Central memory CD8-positive, alpha-beta T cell (primary cell): ENCODE data around the gene NKTR.

Source experiments
- ATAC-seq: fragments of 150-1000 bp; cut with Tn5 transposase; replicated peaks from 2 replicates; pipeline ENCODE4 v1.10.0; 2022; ENCODE audit warnings: mild to moderate bottlenecking, moderate FRiP score, moderate number of reproducible peaks; ENCODE audit not compliant: poor library complexity, severe bottlenecking; ENCODE audit errors: extremely low read depth
- DNase-seq, 2 donors: peaks; one replicate each; pipeline ENCODE4 v3.0.0; 2021; ENCODE audit warnings: low spot score in 2 of 2
- H3K27ac Mint-ChIP-seq: one replicate; pipeline ENCODE4 v1.8.0; 2022; ENCODE audit warnings: low read depth, mild to moderate bottlenecking, moderate library complexity, mixed read lengths
- H3K27me3 Mint-ChIP-seq: one replicate; pipeline ENCODE4 v1.8.0; 2022; ENCODE audit warnings: mixed read lengths
- H3K36me3 Mint-ChIP-seq: one replicate; pipeline ENCODE4 v1.8.0; 2022; ENCODE audit warnings: mild to moderate bottlenecking, moderate library complexity, mixed read lengths; ENCODE audit not compliant: insufficient read depth
- H3K4me1 Mint-ChIP-seq: one replicate; pipeline ENCODE4 v1.8.0; 2022; ENCODE audit warnings: mixed read lengths
- H3K4me3 Mint-ChIP-seq: one replicate; pipeline ENCODE4 v1.8.0; 2022; ENCODE audit warnings: mild to moderate bottlenecking, moderate library complexity, mixed read lengths
- H3K9me3 Mint-ChIP-seq: one replicate; pipeline ENCODE4 v1.8.0; 2022; ENCODE audit warnings: mixed read lengths

The NKTR gene

GRCh38 chr3:42684632-42685362 lies 84.3 kb downstream of the NKTR start:
- H3K4me3 Mint-ChIP-seq: no peak overlapping the region
- H3K27me3 Mint-ChIP-seq: peaks cover 47% of the 10 kb centered on the region
- H3K4me1 Mint-ChIP-seq: no peaks in the 10 kb centered on the region
- no peak overlapping the region for H3K27ac Mint-ChIP-seq
- H3K9me3 Mint-ChIP-seq: no peaks in the 10 kb centered on the region
- peaks cover 2% of the 10 kb centered on the region for H3K36me3 Mint-ChIP-seq
- DNase-seq (no peak), ATAC-seq (no peak)

DNA sequence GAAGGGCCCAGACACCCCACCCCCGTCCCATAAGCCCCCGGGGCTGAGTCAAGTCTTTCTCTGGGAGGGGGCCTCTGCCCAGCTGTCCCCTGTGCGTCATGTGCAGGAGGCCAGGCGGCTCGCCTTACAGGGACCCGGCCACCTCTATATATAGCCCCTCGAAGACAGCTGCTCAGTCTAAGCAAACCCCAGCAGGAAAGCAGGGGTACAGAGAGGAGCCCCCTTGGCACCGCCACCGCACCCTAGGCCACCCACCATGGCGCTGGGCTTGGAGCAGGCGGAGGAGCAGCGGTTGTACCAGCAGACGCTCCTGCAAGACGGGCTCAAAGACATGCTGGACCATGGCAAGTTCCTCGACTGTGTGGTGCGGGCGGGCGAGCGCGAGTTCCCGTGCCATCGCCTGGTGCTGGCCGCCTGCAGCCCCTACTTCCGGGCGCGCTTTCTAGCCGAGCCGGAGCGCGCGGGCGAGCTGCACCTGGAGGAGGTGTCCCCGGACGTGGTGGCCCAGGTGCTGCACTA lies 84.9 kb downstream of the NKTR start, which contains the start of gene KLHL40:
KLHL40 (plus strand) TSS at position 175 of the 519 bp plus-strand sequence; CDS start at position 257, 82 bp downstream.
- DNase-seq: no peak
- Mint-ChIP-seq H3K27ac (no peak within 1 kb of the TSS), H3K4me1 (no peaks in the 10 kb centered on the region), H3K27me3 (peaks cover 41% of the 10 kb centered on the region), H3K4me3 (no peak within 1 kb of the TSS), H3K36me3 (peaks cover 2% of the 10 kb centered on the region), H3K9me3 (no peaks in the 10 kb centered on the region)
- ATAC-seq: no peak

- DNase-seq: no peak
- no peaks in the 10 kb centered on the region for H3K4me1 Mint-ChIP-seq
Observed at GRCh38 chr3:42685891-42686820, 85.7 kb downstream of the NKTR start.

DNA sequence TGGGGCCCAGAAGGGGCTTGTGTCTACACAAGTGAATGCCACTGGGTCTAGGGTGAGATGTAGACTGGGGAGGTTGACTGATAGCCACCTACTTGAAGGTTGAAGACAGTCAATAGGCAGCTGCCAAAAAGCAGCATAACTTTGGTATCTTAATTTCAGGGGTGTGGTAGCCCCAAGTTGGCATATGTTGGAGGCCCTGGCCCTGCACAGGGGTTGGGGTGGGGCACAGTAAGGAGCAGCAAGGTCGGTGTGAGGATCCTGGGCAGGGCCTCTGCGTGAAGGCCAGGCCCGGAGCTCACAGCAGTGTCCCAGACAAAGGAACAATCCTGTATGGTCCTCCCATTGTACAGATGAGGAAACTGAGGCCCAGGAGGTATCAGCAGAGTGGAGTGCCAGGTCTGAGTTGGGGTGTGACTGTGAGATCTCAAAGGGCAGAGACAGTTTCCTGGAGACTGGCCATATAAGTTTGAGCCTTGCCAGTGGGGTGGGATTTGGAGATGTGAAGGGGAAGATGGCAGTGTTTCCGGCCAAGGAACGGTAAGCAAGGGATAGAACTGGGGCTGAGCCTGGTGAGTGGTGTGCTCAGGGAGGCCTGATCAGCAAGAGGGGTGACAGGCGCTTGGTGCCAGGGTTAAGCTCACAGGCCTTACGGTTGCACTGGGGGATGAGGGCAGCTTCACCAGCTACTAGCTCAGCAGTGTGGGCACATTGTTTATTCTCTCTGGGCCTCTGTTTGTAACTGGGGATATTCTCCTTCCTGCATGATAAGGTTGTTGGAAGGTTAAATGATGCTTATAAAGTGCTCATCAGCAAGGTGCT lies 86.6 kb downstream of the NKTR start:
- H3K27me3 Mint-ChIP-seq: peaks cover 38% of the 10 kb centered on the region
- no peak overlapping the region for H3K4me3 Mint-ChIP-seq

More at GRCh38 chr3:42685891-42686820, 85.7 kb downstream of the NKTR start:
- Mint-ChIP-seq H3K9me3 (no peaks in the 10 kb centered on the region), H3K36me3 (peaks cover 2% of the 10 kb centered on the region), H3K27me3 (peaks cover 38% of the 10 kb centered on the region), H3K4me3 (no peak overlapping the region), H3K27ac (no peak overlapping the region)
- no peak for ATAC-seq

GRCh38 chr3:42688016-42688415 lies 87.5 kb downstream of the NKTR start:
- H3K4me1 Mint-ChIP-seq: no peaks in the 10 kb centered on the region
- H3K27me3 Mint-ChIP-seq: peaks cover 32% of the 10 kb centered on the region
- no peak for DNase-seq
- H3K4me3 Mint-ChIP-seq: no peak overlapping the region
- no peaks in the 10 kb centered on the region for H3K9me3 Mint-ChIP-seq
- ATAC-seq: no peak
- H3K36me3 Mint-ChIP-seq: peaks cover 2% of the 10 kb centered on the region
- no peak overlapping the region for H3K27ac Mint-ChIP-seq

More for the DNA sequence above, 86.6 kb downstream of the NKTR start:
- ATAC-seq: no peak
- no peaks in the 10 kb centered on the region for H3K9me3 Mint-ChIP-seq
- no peak overlapping the region for H3K27ac Mint-ChIP-seq
- no peaks in the 10 kb centered on the region for H3K4me1 Mint-ChIP-seq
- no peak for DNase-seq
- peaks cover 2% of the 10 kb centered on the region for H3K36me3 Mint-ChIP-seq

GRCh38 chr3:42688487-42689420 lies 88.3 kb downstream of the NKTR start:
- no peak for DNase-seq
- no peak for ATAC-seq
- Mint-ChIP-seq H3K27me3 (peaks cover 24% of the 10 kb centered on the region), H3K4me3 (no peak overlapping the region), H3K4me1 (no peaks in the 10 kb centered on the region), H3K9me3 (no peaks in the 10 kb centered on the region), H3K27ac (no peak overlapping the region), H3K36me3 (no peaks in the 10 kb centered on the region)

DNA sequence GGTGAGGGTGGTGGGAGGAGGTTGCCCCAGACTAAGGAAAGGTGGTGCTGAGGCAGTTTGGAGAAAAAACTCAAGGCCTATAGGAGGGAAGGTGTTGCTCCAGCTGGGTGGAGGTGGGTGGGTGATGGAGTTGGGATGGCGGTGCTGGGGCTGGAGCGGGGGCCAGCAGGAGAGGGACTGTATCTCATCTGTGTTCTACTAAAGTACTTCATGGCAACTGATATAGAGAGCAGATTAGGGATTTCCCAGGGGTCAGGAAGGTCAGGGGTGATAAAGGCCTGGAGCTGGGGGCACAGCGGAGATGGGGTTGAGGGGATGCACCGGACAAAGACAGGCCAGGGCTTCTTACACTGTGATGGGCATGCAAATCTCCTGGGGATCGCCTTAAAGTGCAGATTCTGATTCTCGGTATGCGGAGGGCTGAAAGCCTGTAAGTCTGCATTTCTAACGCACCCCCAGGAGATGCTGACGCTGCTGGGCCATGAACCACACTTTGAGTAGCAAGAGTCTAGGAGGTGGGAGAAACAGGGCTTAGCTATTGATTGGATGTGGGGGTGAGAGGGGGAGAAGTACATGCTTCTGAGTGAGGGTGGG lies 89.0 kb downstream of the NKTR start:
- Mint-ChIP-seq H3K27me3 (peaks cover 23% of the 10 kb centered on the region), H3K4me3 (no peak overlapping the region), H3K9me3 (no peaks in the 10 kb centered on the region), H3K36me3 (no peaks in the 10 kb centered on the region), H3K4me1 (no peaks in the 10 kb centered on the region), H3K27ac (no peak overlapping the region)
- DNase-seq: no peak
- ATAC-seq: no peak

DNA sequence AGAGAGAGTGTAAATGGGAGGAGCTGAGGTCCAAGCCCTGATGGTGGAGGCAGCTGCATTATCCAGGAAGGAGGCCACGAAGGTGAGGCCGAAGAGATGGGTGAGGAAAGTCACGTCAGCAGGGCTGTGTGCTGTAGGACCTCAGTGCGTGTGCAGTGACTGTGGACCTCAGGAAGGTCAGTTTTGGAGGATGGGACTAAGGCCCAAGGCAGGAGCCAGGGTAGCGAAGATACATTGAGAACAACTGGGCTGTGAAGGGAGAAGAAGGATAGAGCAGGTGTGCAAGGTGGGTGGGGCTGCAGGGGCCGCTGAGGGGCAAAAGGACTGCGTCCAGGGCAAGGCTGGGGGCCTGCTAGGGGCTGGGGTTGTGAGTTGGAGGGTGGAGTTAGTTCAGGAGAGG lies 89.7 kb downstream of the NKTR start:
- DNase-seq (no peak), ATAC-seq (no peak)
- Mint-ChIP-seq H3K4me1 (no peaks in the 10 kb centered on the region), H3K4me3 (no peak overlapping the region), H3K27me3 (peaks cover 18% of the 10 kb centered on the region), H3K27ac (no peak overlapping the region), H3K9me3 (no peaks in the 10 kb centered on the region), H3K36me3 (no peaks in the 10 kb centered on the region)

- ATAC-seq: no peak
- no peak for DNase-seq
- no peak overlapping the region for H3K27ac Mint-ChIP-seq
- no peaks in the 10 kb centered on the region for H3K9me3 Mint-ChIP-seq
- H3K4me1 Mint-ChIP-seq: no peaks in the 10 kb centered on the region
- no peaks in the 10 kb centered on the region for H3K36me3 Mint-ChIP-seq
- peaks cover 12% of the 10 kb centered on the region for H3K27me3 Mint-ChIP-seq
- H3K4me3 Mint-ChIP-seq: no peak overlapping the region
Observed at GRCh38 chr3:42690766-42691680, 90.5 kb downstream of the NKTR start.

DNA sequence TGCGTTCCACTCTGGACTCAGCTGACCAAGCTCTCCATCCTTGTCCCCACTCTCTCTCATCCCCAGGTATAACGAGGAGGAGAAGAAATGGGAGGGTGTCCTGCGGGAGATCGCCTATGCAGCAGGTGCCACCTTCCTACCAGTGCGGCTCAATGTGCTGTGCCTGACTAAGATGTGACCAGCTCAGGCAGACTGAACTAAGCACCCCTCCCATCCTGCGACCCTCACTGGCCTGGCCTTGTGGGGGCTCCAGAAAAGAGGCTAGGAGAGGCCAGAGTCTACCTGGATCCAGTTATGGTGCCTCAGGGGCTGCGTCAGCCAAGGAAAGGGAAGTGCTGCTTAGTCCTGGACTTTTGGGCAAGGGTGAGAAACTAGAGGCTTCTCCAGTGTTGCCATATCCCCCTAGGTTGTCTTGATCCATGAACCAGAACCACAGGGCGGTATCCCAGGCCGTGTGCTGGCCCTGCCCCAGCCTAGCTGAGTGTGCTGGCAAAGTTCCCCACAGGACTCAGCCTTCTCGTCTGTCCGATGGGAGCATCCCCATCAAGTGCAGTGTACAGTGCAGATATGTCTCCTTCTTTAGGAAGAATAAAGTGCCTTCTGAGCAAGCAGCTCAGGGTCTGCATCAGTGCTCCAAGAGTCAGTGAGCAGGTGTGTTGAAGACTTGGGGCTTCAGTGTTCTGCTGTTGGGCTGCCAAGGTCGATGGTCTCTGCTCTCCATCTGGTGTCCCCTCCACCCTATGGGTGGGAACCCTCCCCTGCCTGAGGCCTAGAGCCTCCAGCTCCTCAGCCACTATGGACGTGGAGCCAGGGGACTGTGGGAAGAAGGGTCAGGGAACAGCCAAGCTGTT lies 91.6 kb downstream of the NKTR start:
- Mint-ChIP-seq H3K4me1 (no peaks in the 10 kb centered on the region), H3K9me3 (no peaks in the 10 kb centered on the region), H3K27me3 (peaks cover 2% of the 10 kb centered on the region), H3K4me3 (no peak overlapping the region), H3K27ac (no peak overlapping the region), H3K36me3 (no peaks in the 10 kb centered on the region)
- ATAC-seq: no peak
- no peak for DNase-seq
